Parathyroid adenoma (tissue), 2 donors: Measurements from ENCODE around the gene APC2.

ENCODE experiments used
- H2AFZ ChIP-seq: fragments of 300-600 bp; sonication (generic); one replicate; pipeline ENCODE4 v1.7.0; 2017; ENCODE audit warnings: antibody characterized with exemption, mild to moderate bottlenecking
- H3K27ac ChIP-seq: fragments of 300-600 bp; sonication (generic); one replicate; pipeline ENCODE4 v1.7.0; 2017
- H3K27me3 ChIP-seq: fragments of 300-600 bp; sonication (generic); one replicate; pipeline ENCODE4 v1.7.0; 2017; ENCODE audit warnings: low read length; ENCODE audit not compliant: control insufficient read depth, insufficient read depth
- H3K36me3 ChIP-seq: fragments of 300-600 bp; sonication (generic); one replicate; pipeline ENCODE4 v1.7.0; 2017; ENCODE audit warnings: low read length; ENCODE audit not compliant: control insufficient read depth, insufficient read depth
- H3K4me1 ChIP-seq: fragments of 300-600 bp; sonication (generic); one replicate; pipeline ENCODE4 v1.7.0; 2017; ENCODE audit warnings: control low read depth
- H3K4me2 ChIP-seq: fragments of 300-600 bp; sonication (generic); one replicate; pipeline ENCODE4 v1.7.0; 2017; ENCODE audit warnings: low read length
- H3K4me3 ChIP-seq: fragments of 300-600 bp; sonication (generic); one replicate; pipeline ENCODE4 v1.7.0; 2017; ENCODE audit warnings: low read depth, low read length
- H3K79me2 ChIP-seq: fragments of 300-600 bp; sonication (generic); one replicate; pipeline ENCODE4 v1.7.0; 2017; ENCODE audit warnings: control low read depth
- H3K9ac ChIP-seq: fragments of 300-600 bp; sonication (generic); one replicate; pipeline ENCODE4 v1.7.0; 2017; ENCODE audit warnings: mild to moderate bottlenecking
- H3K9me3 ChIP-seq: fragments of 300-600 bp; sonication (generic); one replicate; pipeline ENCODE4 v1.7.0; 2017; ENCODE audit warnings: low read length; ENCODE audit not compliant: control insufficient read depth
- CTCF ChIP-seq: fragments of 300-600 bp; sonication (generic); IDR thresholded peaks from one replicate; pipeline ENCODE4 v1.7.0; 2017; ENCODE audit warnings: antibody characterized with exemption, mild to moderate bottlenecking
- donor health status: primary hyperparathyroidism.

Gene APC2

GRCh38 chr19:1409204-1410005, 40.5 kb upstream of the APC2 start:
- Histone ChIP-seq H3K4me3 (peak overlapping the region; percentile 89), H3K4me2 (peak overlapping the region; percentile 95), H3K36me3 (no peaks in the 10 kb centered on the region), H3K9me3 (no peaks in the 10 kb centered on the region), H3K27me3 (no peaks in the 10 kb centered on the region), H3K4me1 (peaks cover 31% of the 10 kb centered on the region), H3K27ac (peak overlapping the region; percentile 80), H3K9ac (no peak overlapping the region), H3K79me2 (peaks cover 55% of the 10 kb centered on the region), H2AFZ (no peak overlapping the region)
- no peak for TF ChIP-seq CTCF

- Histone ChIP-seq H3K27ac (peak overlapping the region; percentile 17), H3K9ac (no peak overlapping the region), H3K4me3 (no peak overlapping the region), H3K79me2 (peaks cover 57% of the 10 kb centered on the region), H3K4me1 (peaks cover 36% of the 10 kb centered on the region), H3K27me3 (no peaks in the 10 kb centered on the region), H3K36me3 (no peaks in the 10 kb centered on the region), H3K9me3 (no peaks in the 10 kb centered on the region), H2AFZ (no peak overlapping the region), H3K4me2 (peak overlapping the region; percentile 95)
- TF ChIP-seq CTCF = no peak
Observed at GRCh38 chr19:1410136-1410786, 39.7 kb upstream of the APC2 start.

GRCh38 chr19:1410789-1411188, 39.1 kb upstream of the APC2 start:
- peak overlapping the region; percentile 17 for H3K27ac ChIP-seq
- H2AFZ ChIP-seq = no peak overlapping the region
- TF ChIP-seq CTCF = no peak
- no peaks in the 10 kb centered on the region for H3K9me3 ChIP-seq
- peaks cover 41% of the 10 kb centered on the region for H3K4me1 ChIP-seq
- no peak overlapping the region for H3K9ac ChIP-seq
- H3K4me3 ChIP-seq = no peak overlapping the region
- peaks cover 58% of the 10 kb centered on the region for H3K79me2 ChIP-seq
- H3K36me3 ChIP-seq = no peaks in the 10 kb centered on the region
- H3K4me2 ChIP-seq = no peak overlapping the region
- no peaks in the 10 kb centered on the region for H3K27me3 ChIP-seq

- Histone ChIP-seq H3K4me3 (no peak overlapping the region), H2AFZ (no peak overlapping the region), H3K27ac (peak overlapping the region; percentile 12), H3K9me3 (no peaks in the 10 kb centered on the region), H3K36me3 (no peaks in the 10 kb centered on the region), H3K27me3 (no peaks in the 10 kb centered on the region), H3K79me2 (peaks cover 66% of the 10 kb centered on the region), H3K4me2 (no peak overlapping the region), H3K4me1 (peaks cover 44% of the 10 kb centered on the region), H3K9ac (no peak overlapping the region)
- TF ChIP-seq CTCF = no peak
Observed at GRCh38 chr19:1411255-1412191, 38.4 kb upstream of the APC2 start.
